ENCODE data around the gene SPOCK1. TPM values are rescaled to one million over a fixed set of nuclear protein-coding genes. Genes with fewer than 3 reads are reported as not detected.

Gene SPOCK1
- total and polyA plus RNA-seq, 4 donors, result 0.07 to 0.18 (median 0.17) TPM; not detected in 1

- Histone ChIP-seq H3K4me1 (ENCODE audit: control insufficient read depth in 4 of 4, insufficient read depth in 4 of 4, low read length in 3 of 4) (no peaks in the 10 kb centered on the region), H3K27me3 (ENCODE audit: control insufficient read depth in 4 of 4, insufficient read depth in 4 of 4, low read length in 3 of 4) (no peaks in the 10 kb centered on the region), H3K27ac (ENCODE audit: low read depth in 1 of 2, low read length in 2 of 2) (no peak overlapping the region), H3K4me3 (ENCODE audit: low read depth in 1 of 3, low read length in 3 of 3) (no peak overlapping the region), H3K36me3 (ENCODE audit: control insufficient read depth in 4 of 4, insufficient read depth in 3 of 4, low read depth in 1 of 4, low read length in 3 of 4) (no peaks in the 10 kb centered on the region), H3K9me3 (ENCODE audit: control insufficient read depth in 4 of 4, low read length in 3 of 4) (no peaks in the 10 kb centered on the region), H3K9ac (ENCODE audit: low read depth in 1 of 2, low read length in 2 of 2) (no peak overlapping the region)
- TF ChIP-seq ZBTB33 (IDR thresholded peaks at IDR 0.05) (no peak), HNF4G (IDR thresholded peaks at IDR 0.05) (no peak), MAX (IDR thresholded peaks at IDR 0.05) (no peak), CTCF (IDR thresholded peaks at IDR 0.05; ENCODE audit: low read depth, low read length, missing input control) (no peak), GABPA (IDR thresholded peaks at IDR 0.05 in 1 of 2, conservative IDR thresholded peaks at IDR 0.05 in 1 of 2) (no peak), NR2F2 (IDR thresholded peaks at IDR 0.05) (no peak), FOXA1 (IDR thresholded peaks at IDR 0.05) (no peak), RAD21 (IDR thresholded peaks at IDR 0.05) (no peak), ATF3 (IDR thresholded peaks at IDR 0.05) (no peak), TAF1 (conservative IDR thresholded peaks at IDR 0.05) (no peak), YY1 (IDR thresholded peaks at IDR 0.05) (no peak), JUND (IDR thresholded peaks at IDR 0.05) (no peak), SP1 (IDR thresholded peaks at IDR 0.05) (no peak), EGR1 (IDR thresholded peaks at IDR 0.05; ENCODE audit: low read depth in 2 of 2) (no peak), FOXA2 (IDR thresholded peaks at IDR 0.05) (no peak), RXRA (IDR thresholded peaks at IDR 0.05) (no peak)
- DNase-seq (ENCODE audit: low spot score), result no peak
- 88% methylated on average over 1 of the region's 1 CpG for WGBS
Observed at GRCh38 chr5:137492331-137492730, 6.8 kb downstream of the SPOCK1 start.

GRCh38 chr5:137491121-137491520, 8.0 kb downstream of the SPOCK1 start:
- no peak for DNase-seq (ENCODE audit: low spot score)
- no peak overlapping the region for H3K27ac ChIP-seq (ENCODE audit: low read depth in 1 of 2, low read length in 2 of 2)
- H3K9ac ChIP-seq (ENCODE audit: low read depth in 1 of 2, low read length in 2 of 2), result no peak overlapping the region
- WGBS, result 79% methylated on average over 4 of the region's 4 CpGs
- H3K4me1 ChIP-seq (ENCODE audit: control insufficient read depth in 4 of 4, insufficient read depth in 4 of 4, low read length in 3 of 4), result no peaks in the 10 kb centered on the region
- no peak overlapping the region for H3K4me3 ChIP-seq (ENCODE audit: low read depth in 1 of 3, low read length in 3 of 3)
- no peaks in the 10 kb centered on the region for H3K27me3 ChIP-seq (ENCODE audit: control insufficient read depth in 4 of 4, insufficient read depth in 4 of 4, low read length in 3 of 4)
- H3K36me3 ChIP-seq (ENCODE audit: control insufficient read depth in 4 of 4, insufficient read depth in 3 of 4, low read depth in 1 of 4, low read length in 3 of 4), result no peaks in the 10 kb centered on the region
- H3K9me3 ChIP-seq (ENCODE audit: control insufficient read depth in 4 of 4, low read length in 3 of 4), result no peaks in the 10 kb centered on the region
- no peak for TF ChIP-seq YY1 (IDR thresholded peaks at IDR 0.05)
- no peak for TF ChIP-seq FOXA2 (IDR thresholded peaks at IDR 0.05)
- no peak for TF ChIP-seq FOXA1 (IDR thresholded peaks at IDR 0.05)
- TF ChIP-seq TAF1 (conservative IDR thresholded peaks at IDR 0.05), result no peak
- no peak for TF ChIP-seq REST (IDR thresholded peaks at IDR 0.05)
- TF ChIP-seq EGR1 (IDR thresholded peaks at IDR 0.05; ENCODE audit: low read depth in 2 of 2), result no peak
- no peak for TF ChIP-seq RAD21 (IDR thresholded peaks at IDR 0.05)
- TF ChIP-seq ATF3 (IDR thresholded peaks at IDR 0.05), result no peak
- TF ChIP-seq GABPA (IDR thresholded peaks at IDR 0.05 in 1 of 2, conservative IDR thresholded peaks at IDR 0.05 in 1 of 2), result no peak
- no peak for TF ChIP-seq SP1 (IDR thresholded peaks at IDR 0.05)
- no peak for TF ChIP-seq HNF4G (IDR thresholded peaks at IDR 0.05)
- no peak for TF ChIP-seq CTCF (IDR thresholded peaks at IDR 0.05; ENCODE audit: low read depth, low read length, missing input control)
- no peak for TF ChIP-seq NR2F2 (IDR thresholded peaks at IDR 0.05)
- TF ChIP-seq HNF4A (conservative IDR thresholded peaks at IDR 0.05), result no peak
- TF ChIP-seq RXRA (IDR thresholded peaks at IDR 0.05), result no peak
- TF ChIP-seq ZBTB33 (IDR thresholded peaks at IDR 0.05), result no peak
